GM06990 (cell line): ENCODE measurements around the gene TRMU.

ENCODE experiments used
- DNase-seq: peaks from one replicate; pipeline ENCODE4 v3.0.0-alpha.2; 2011; ENCODE audit not compliant: insufficient read length; ENCODE audit errors: extremely low read depth
- H3K27me3 ChIP-seq: replicated peaks from 2 replicates; pipeline ENCODE4 v1.6.0; 2011; ENCODE audit warnings: low read length; ENCODE audit not compliant: control insufficient read depth, insufficient read depth
- H3K36me3 ChIP-seq: 2 replicates; pipeline ENCODE4 v1.5.1; 2011; ENCODE audit warnings: low read length; ENCODE audit not compliant: control insufficient read depth, insufficient read depth
- H3K4me3 ChIP-seq: replicated peaks from 2 replicates; pipeline ENCODE4 v1.5.1; 2011; ENCODE audit warnings: low read depth, mild to moderate bottlenecking, control low read depth, low read length
- TF ChIP-seq, protein P1 (sequence below): IDR thresholded peaks from 2 replicates; pipeline ENCODE4 v1.5.1; 2011; ENCODE audit warnings: low read length, control low read depth, mild to moderate bottlenecking, inconsistent platforms; ENCODE audit not compliant: insufficient read depth, poor library complexity, severe bottlenecking

TRMU gene

DNA sequence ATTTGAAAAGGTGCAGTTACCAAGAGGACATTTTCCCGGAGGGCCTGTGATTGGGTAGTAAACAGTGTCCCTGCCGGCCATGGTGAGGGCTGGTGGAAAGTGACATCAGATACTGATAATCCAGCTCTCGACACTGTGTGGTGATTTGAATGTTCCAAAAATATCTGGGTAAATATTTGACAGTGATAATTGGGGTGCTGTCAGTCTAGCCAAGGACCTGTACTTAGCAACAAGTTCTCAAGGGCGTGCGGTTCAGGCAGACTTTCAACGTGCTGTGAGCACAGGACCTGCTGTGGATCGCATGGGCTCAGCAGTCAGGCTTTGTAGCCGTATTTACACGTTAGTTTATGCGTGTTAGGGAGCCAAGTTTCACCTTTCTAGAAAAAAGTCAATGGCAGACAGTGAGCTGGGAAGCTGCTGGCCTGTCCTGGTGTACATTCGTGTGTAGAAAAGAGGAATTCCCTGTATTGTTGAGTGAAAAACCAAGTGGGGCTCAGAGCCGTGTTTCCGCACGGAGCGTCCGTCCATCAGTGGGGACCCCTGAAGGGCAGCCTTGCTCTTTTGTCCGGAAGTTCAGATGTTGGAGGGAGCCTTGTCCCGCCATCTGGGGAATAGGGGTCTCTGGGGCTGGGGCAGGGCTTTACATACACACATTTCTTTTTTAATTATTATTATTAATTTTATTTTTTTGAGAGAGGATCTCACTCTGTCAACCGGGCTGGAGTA lies 11.3 kb downstream of the TRMU start:
- Histone ChIP-seq H3K36me3 (peaks cover 53% of the 10 kb centered on the region), H3K27me3 (no peaks in the 10 kb centered on the region), H3K4me3 (no peak overlapping the region)
- TF ChIP-seq, protein P1, sequence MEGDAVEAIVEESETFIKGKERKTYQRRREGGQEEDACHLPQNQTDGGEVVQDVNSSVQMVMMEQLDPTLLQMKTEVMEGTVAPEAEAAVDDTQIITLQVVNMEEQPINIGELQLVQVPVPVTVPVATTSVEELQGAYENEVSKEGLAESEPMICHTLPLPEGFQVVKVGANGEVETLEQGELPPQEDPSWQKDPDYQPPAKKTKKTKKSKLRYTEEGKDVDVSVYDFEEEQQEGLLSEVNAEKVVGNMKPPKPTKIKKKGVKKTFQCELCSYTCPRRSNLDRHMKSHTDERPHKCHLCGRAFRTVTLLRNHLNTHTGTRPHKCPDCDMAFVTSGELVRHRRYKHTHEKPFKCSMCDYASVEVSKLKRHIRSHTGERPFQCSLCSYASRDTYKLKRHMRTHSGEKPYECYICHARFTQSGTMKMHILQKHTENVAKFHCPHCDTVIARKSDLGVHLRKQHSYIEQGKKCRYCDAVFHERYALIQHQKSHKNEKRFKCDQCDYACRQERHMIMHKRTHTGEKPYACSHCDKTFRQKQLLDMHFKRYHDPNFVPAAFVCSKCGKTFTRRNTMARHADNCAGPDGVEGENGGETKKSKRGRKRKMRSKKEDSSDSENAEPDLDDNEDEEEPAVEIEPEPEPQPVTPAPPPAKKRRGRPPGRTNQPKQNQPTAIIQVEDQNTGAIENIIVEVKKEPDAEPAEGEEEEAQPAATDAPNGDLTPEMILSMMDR, result no peak
- DNase-seq, result no peak

DNA sequence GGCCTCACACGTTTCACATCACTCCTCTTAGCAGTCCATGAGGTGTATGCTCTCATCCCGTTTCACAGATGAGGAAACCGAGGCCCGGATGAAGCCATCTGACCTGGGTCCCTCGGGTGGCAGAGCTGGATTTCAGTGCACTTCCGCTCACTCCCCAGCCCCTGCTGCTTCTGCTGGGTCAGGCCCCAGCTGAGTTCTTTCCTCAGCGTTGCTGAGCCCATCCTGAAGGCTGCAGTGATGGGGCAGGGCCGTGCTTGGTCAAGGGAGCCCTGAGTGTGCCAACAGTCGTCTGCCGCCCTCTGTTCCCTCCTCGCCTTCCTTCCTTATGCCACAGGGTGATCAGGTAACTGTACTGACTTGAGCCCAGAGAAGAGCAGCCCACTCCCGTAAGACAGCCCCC lies 12.1 kb downstream of the TRMU start:
- H3K4me3 ChIP-seq, result no peak overlapping the region
- DNase-seq, result no peak
- peaks cover 50% of the 10 kb centered on the region for H3K36me3 ChIP-seq
- TF ChIP-seq, protein P1, result no peak
- H3K27me3 ChIP-seq, result no peaks in the 10 kb centered on the region

DNA sequence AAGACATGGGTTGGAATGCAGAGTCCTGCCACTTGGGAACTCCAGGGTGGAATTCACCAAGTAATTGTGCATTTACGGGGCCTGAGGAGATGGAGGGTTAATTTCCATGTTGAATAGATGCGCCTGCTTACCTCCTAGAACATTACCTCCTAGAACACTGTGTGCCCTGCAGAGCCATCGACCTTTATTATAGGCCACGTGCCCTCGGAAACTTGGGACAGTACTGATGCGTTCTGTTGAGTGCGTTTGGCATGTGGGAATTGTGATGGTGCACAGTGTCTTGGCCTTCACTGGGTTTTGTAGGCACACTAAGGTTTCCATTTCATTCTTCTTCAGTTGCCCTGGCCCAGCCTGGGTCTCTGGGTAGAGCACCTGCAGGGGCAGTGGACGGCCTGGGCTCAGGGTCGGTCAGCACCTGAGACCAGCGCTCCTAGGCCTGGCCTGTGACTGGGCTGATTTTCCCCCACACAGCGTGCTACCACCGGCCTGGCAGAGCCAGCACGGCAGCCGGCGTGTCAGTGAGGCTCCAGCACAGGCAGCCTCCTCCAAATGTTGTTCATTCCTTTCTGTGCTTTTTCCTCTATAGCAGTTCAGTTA lies 12.7 kb downstream of the TRMU start:
- DNase-seq, result no peak
- TF ChIP-seq, protein P1, result no peak
- Histone ChIP-seq H3K36me3 (peaks cover 56% of the 10 kb centered on the region), H3K27me3 (no peaks in the 10 kb centered on the region), H3K4me3 (no peak overlapping the region)

DNA sequence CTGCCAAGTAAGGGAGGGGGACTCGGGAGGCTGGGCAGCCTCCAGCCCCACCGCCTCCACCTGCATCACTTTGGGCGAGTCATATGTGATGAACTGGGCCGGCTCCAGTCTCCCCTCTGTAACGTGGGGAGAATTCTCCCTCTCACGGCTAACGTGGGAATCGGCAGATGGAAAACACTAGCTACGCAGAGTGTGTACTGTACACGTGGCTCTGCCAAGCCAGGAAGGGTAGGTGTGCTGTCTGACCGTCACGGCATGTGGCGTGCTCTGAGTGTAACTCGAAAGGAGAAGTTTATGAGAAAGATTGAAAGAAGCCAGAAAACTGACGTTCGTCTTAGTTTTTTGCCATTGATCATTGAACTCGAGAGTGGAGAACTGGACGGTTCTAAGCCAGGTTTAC lies 13.7 kb downstream of the TRMU start:
- no peak for DNase-seq

DNA sequence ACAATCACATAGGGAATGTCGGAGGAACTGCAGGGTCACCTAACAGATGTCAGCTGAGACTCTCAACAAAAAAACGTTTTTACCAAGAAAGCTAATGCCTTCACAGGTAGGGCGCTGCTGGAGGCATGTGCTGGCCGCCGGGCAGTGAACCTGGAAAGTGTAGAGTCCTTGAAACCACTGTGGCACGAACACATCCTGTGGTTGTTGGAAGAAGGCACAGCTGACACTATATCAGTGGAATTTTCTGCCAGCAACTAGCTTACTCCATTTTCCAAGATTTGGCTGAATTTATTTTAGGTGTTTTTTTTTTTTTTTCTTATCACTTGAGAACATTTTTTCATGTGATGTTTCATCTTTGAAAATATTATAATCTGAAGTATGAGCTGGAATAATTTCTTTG lies 14.2 kb downstream of the TRMU start:
- Histone ChIP-seq H3K27me3 (no peaks in the 10 kb centered on the region), H3K4me3 (no peak overlapping the region), H3K36me3 (peaks cover 52% of the 10 kb centered on the region)
- TF ChIP-seq, protein P1, result no peak
- DNase-seq, result no peak

More for the DNA sequence above, 13.7 kb downstream of the TRMU start:
- H3K27me3 ChIP-seq, result no peaks in the 10 kb centered on the region
- no peak overlapping the region for H3K4me3 ChIP-seq
- peaks cover 55% of the 10 kb centered on the region for H3K36me3 ChIP-seq
- TF ChIP-seq, protein P1, result no peak
